HCT116 (cell line): ENCODE data around the gene SLC18A2. TPM values are rescaled to one million over a fixed set of nuclear protein-coding genes. Genes with fewer than 3 reads are reported as not detected.

Source experiments
- ATAC-seq: fragments of 200-7000 bp; cut with Tn5 transposase; 2 replicates; pipeline ENCODE4 v1.9.1; 2020; ENCODE audit warnings: mild to moderate bottlenecking, moderate library complexity
- Bru-seq: library from RNA; stranded (reverse); fragments of 400-500 nt; gene quantifications from one replicate; lab custom pipeline; 2021; lab: Mats Ljungman, UMichigan
- BruChase-seq, 2 experiments: library from RNA; stranded (reverse); fragments of 400-500 nt; gene quantifications; one replicate each; lab custom pipeline; 2021; lab: Mats Ljungman, UMichigan
- BruUV-seq: library from RNA; stranded (reverse); fragments of 400-500 nt; replicated peaks from 2 replicates; lab custom pipeline; 2021; lab: Mats Ljungman, UMichigan
- CTCF ChIA-PET: fragments of 300-600 bp; sonication (Branson Sonifier 250); formaldehyde crosslinking; loops from one replicate; lab custom pipeline; 2021; ENCODE audit warnings: antibody characterized with exemption; lab: Charles Lee
- POLR2A ChIA-PET: fragments of 300-600, 350-600 bp; sonication (Branson Sonifier 250); formaldehyde crosslinking; loops from one replicate; lab custom pipeline; 2021; ENCODE audit warnings: antibody characterized with exemption; lab: Charles Lee
- RAD21 ChIA-PET, 2 experiments: fragments of 300-600 bp; sonication (Branson Sonifier 250); formaldehyde crosslinking; loops; one replicate each; lab custom pipeline; 2023; ENCODE audit warnings: low total read pairs in 2 of 2; ENCODE audit not compliant: uncharacterized antibody in 2 of 2, unreplicated experiment in 2 of 2, low non-redundant PET in 1 of 2; lab: Charles Lee
- DNase-seq: peaks from one replicate; pipeline ENCODE4 v3.0.0-alpha.2; 2010; ENCODE audit warnings: low read depth, low spot score
- H2AFZ ChIP-seq: fragments of 200-600 bp; shearing (Covaris generic), sonication (generic); 2 replicates; pipeline ENCODE4 v1.6.1; 2017; ENCODE audit warnings: low read depth, mixed run types, mixed read lengths, antibody characterized with exemption, low read length; ENCODE audit not compliant: poor library complexity, severe bottlenecking
- H3K27ac ChIP-seq: 2 replicates; pipeline ENCODE4 v1.5.1; 2012; ENCODE audit warnings: low read depth, low read length
- H3K27me3 ChIP-seq: fragments of 200-600 bp; sonication (generic); 2 replicates; pipeline ENCODE4 v1.6.1; 2016; ENCODE audit warnings: mixed run types, low read length, mixed read lengths; ENCODE audit not compliant: insufficient read depth
- H3K36me3 ChIP-seq, 2 experiments: fragments of 200-500 bp in 1 of 2; fragments of 200-600 bp in 1 of 2; sonication (Bioruptor generic) in 1 of 2; sonication (generic) in 1 of 2; 2 replicates each; pipeline versions ENCODE4 v1.5.1 to v1.6.1; 2014 to 2016; ENCODE audit warnings: low read length in 2 of 2, inconsistent platforms in 1 of 2, mixed read lengths in 1 of 2, mixed run types in 1 of 2; ENCODE audit not compliant: insufficient read depth in 2 of 2, control insufficient read depth in 1 of 2
- H3K4me1 ChIP-seq, 2 experiments: fragments of 200-600 bp in 1 of 2; sonication (generic) in 1 of 2; 2 replicates each; pipeline versions ENCODE4 v1.5.1 to v1.6.1; 2012 to 2017; ENCODE audit warnings: low read length in 2 of 2, inconsistent platforms in 1 of 2, mild to moderate bottlenecking in 1 of 2, mixed read lengths in 1 of 2, mixed run types in 1 of 2, moderate library complexity in 1 of 2; ENCODE audit not compliant: insufficient read depth in 2 of 2, control insufficient read depth in 1 of 2
- H3K4me2 ChIP-seq: fragments of 200-600 bp; sonication (generic); 2 replicates; pipeline ENCODE4 v1.6.1; 2017; ENCODE audit warnings: mixed run types, low read length, mixed read lengths
- H3K4me3 ChIP-seq, 2 experiments: fragments of 200-600 bp in 1 of 2; sonication (generic) in 1 of 2; replicated peaks in 1 of 2; 2 replicates each; pipeline ENCODE4 v1.5.1; 2011 to 2016; ENCODE audit warnings: low read length in 2 of 2, control low read depth in 1 of 2, low read depth in 1 of 2, mild to moderate bottlenecking in 1 of 2, mixed read lengths in 1 of 2, mixed run types in 1 of 2
- H3K79me2 ChIP-seq: fragments of 200-600 bp; sonication (generic); 2 replicates; pipeline ENCODE4 v1.6.1; 2017; ENCODE audit warnings: mild to moderate bottlenecking, mixed run types, low read length, moderate library complexity, mixed read lengths; ENCODE audit not compliant: insufficient read depth
- H3K9ac ChIP-seq: fragments of 200-600 bp; sonication (generic); 2 replicates; pipeline ENCODE4 v1.6.1; 2016; ENCODE audit warnings: low read length, mixed read lengths
- H3K9me2 ChIP-seq: fragments of 200-600 bp; sonication (generic), shearing (Covaris generic); 2 replicates; pipeline ENCODE4 v1.6.1; 2017; ENCODE audit warnings: mixed run types, mild to moderate bottlenecking, moderate library complexity; ENCODE audit not compliant: insufficient read depth
- H3K9me3 ChIP-seq, 2 experiments: fragments of 200-500 bp in 1 of 2; fragments of 200-600 bp in 1 of 2; sonication (Bioruptor generic) in 1 of 2; sonication (generic) in 1 of 2; 2 replicates each; pipeline ENCODE4 v1.6.1; 2014 to 2017; ENCODE audit warnings: low read length in 2 of 2, mixed read lengths in 2 of 2, inconsistent platforms in 1 of 2, low read depth in 1 of 2, mild to moderate bottlenecking in 1 of 2, mixed run types in 1 of 2, moderate library complexity in 1 of 2; ENCODE audit not compliant: control insufficient read depth in 1 of 2, insufficient read depth in 1 of 2
- H4K20me1 ChIP-seq: fragments of 200-600 bp; sonication (generic), shearing (Covaris generic); 2 replicates; pipeline ENCODE4 v1.6.1; 2017; ENCODE audit warnings: mixed run types, mild to moderate bottlenecking, moderate library complexity; ENCODE audit not compliant: insufficient read depth
- EZH2 ChIP-seq: fragments of 200-600 bp; sonication (generic); IDR thresholded peaks from 2 replicates; pipeline ENCODE4 v1.6.1; 2017; ENCODE audit warnings: antibody characterized with exemption, mixed run types
- MAX ChIP-seq: IDR thresholded peaks from 2 replicates; pipeline ENCODE4 v1.6.1; 2012
- POLR2AphosphoS5 ChIP-seq: IDR thresholded peaks from 2 replicates; pipeline ENCODE4 v1.6.1; 2011; ENCODE audit warnings: mild to moderate bottlenecking, low read depth, low read length, moderate library complexity
- RAD21 ChIP-seq: IDR thresholded peaks from 2 replicates; pipeline ENCODE4 v1.6.1; 2012; ENCODE audit warnings: low read depth, mild to moderate bottlenecking
- SP1 ChIP-seq: IDR thresholded peaks from 2 replicates; pipeline ENCODE4 v1.6.1; 2012; ENCODE audit warnings: low read depth
- TCF7L2 ChIP-seq: IDR thresholded peaks from 2 replicates; pipeline ENCODE4 v1.7.0; 2011; ENCODE audit warnings: borderline replicate concordance, inconsistent platforms; ENCODE audit not compliant: insufficient read depth, insufficient read length; ENCODE audit errors: extremely low read depth
- ZFX ChIP-seq: fragments of 450-650 bp; IDR thresholded peaks from 2 replicates; pipeline ENCODE4 v1.6.1; 2017
- intact Hi-C: fragments of 100-400 bp; cut with micrococcal nuclease; formaldehyde crosslinking; loops from 2 replicates; pipeline ENCODE4 v1.10.0; 2022
- long read RNA-seq: library from polyadenylated mRNA; unstranded; transcript quantifications from one replicate; pipeline ENCODE4 v2.0.0, GENCODE V29; 2021; ENCODE audit not compliant: unreplicated experiment
- polyA plus RNA-seq: library from polyadenylated mRNA; unstranded; fragments of >200 nt; gene quantifications from 2 replicates; pipeline ENCODE4 v1.2.1, GENCODE V29; 2012; ENCODE audit warnings: missing spikeins
- total RNA-seq: library from RNA; stranded (reverse); gene quantifications from one replicate; pipeline ENCODE4 v1.2.1, GENCODE V29; 2021; ENCODE audit not compliant: unreplicated experiment

Gene SLC18A2
- total RNA-seq: not detected
- polyA plus RNA-seq: 0.04 TPM in 1 of 2 replicates, not detected in the other
- Bru-seq, nascent RNA: percentile 2 among the genes with signal in this experiment
- percentile 3 among the genes with signal in this experiment for BruChase-seq, experiment 1, labeled RNA remaining after a 6-hour chase
- BruChase-seq, experiment 2, labeled RNA remaining after a 2-hour chase: percentile 2 among the genes with signal in this experiment
- long read RNA-seq, partial matches to known transcripts: 0 of 15 reads
- long read RNA-seq, other reads (novel, unspliced or antisense): 15 of 15 reads

- ChIA-PET POLR2A (no interaction called here), CTCF (no interaction called here), RAD21 (interaction anchor here in 1 of 2 experiments (1.0 kb wide), 1 partner anchor 24 kb away, joined by 5 read pairs; no protein-coding TSS in a partner anchor)
- Histone ChIP-seq H3K4me2 (no peak within 1 kb of the TSS), H3K4me3 (no peak within 1 kb of the TSS), H3K9ac (no peak within 1 kb of the TSS), H2AFZ (no peak within 1 kb of the TSS), H3K27me3 (0 out of 2 replicates have a peak, but pooled peaks cover 8% of the 10 kb centered on the region), H3K9me3 (no peaks in the 10 kb centered on the region), H3K27ac (no peak within 1 kb of the TSS), H3K9me2 (no peaks in the 10 kb centered on the region), H4K20me1 (no peaks in the 10 kb centered on the region), H3K79me2 (no peaks in the 10 kb centered on the region), H3K36me3 (no peaks in the 10 kb centered on the region), H3K4me1 (no peaks in the 10 kb centered on the region)
- intact Hi-C loops: no loop called here
- ATAC-seq: no peak
- no TSS peak for BruUV-seq
- no peak for TF ChIP-seq TCF7L2
- TF ChIP-seq MAX: no peak
- TF ChIP-seq SP1: no peak
- TF ChIP-seq ZFX: no peak
- no peak for TF ChIP-seq EZH2
- TF ChIP-seq POLR2AphosphoS5: no peak
- no peak for DNase-seq
Measured at GRCh38 chr10:117240621-117241529, at the start of gene SLC18A2. Gene SLC18A2, plus strand, starts transcription at chr10:117241114. Its CDS starts 580 bp downstream, at chr10:117241694.

- H3K27ac ChIP-seq: no peak within 1 kb of the TSS
- ChIA-PET CTCF (interaction anchor here (1.2 to 1.3 kb wide), 2 partner anchors 10 to 410 kb away, joined by 3 read pairs; no protein-coding TSS in a partner anchor), POLR2A (no interaction called here), RAD21 (no interaction called here)
- no peaks in the 10 kb centered on the region for H3K9me2 ChIP-seq
- H3K4me1 ChIP-seq: no peaks in the 10 kb centered on the region
- H3K36me3 ChIP-seq: no peaks in the 10 kb centered on the region
- no peak for DNase-seq
- H3K79me2 ChIP-seq: no peaks in the 10 kb centered on the region
- no peak within 1 kb of the TSS for H3K9ac ChIP-seq
- no peaks in the 10 kb centered on the region for H3K9me3 ChIP-seq
- no peak within 1 kb of the TSS for H3K4me3 ChIP-seq
- H3K4me2 ChIP-seq: no peak within 1 kb of the TSS
- BruUV-seq: no TSS peak
- no peaks in the 10 kb centered on the region for H3K27me3 ChIP-seq
- H4K20me1 ChIP-seq: no peaks in the 10 kb centered on the region
- H2AFZ ChIP-seq: no peak within 1 kb of the TSS
- ATAC-seq: no peak
- no peak for TF ChIP-seq RAD21
- intact Hi-C loops: no loop called here
Measured at GRCh38 chr10:117197189-117197588, 43.7 kb upstream of the SLC18A2 start, which contains the start of gene KCNK18. Gene KCNK18, plus strand, starts transcription at chr10:117197489. Its CDS starts 0 bp downstream, at chr10:117197489.
